Activated B cell treated with CpG ODN at 0.5 μM for 24 hours (primary cell): ENCODE data around the gene CDK17. TPM values are rescaled to one million over a fixed set of nuclear protein-coding genes. Genes with fewer than 3 reads are reported as not detected.
A peak's percentile ranks its signal among the peaks of the same experiment; 100 is the strongest.
"Not testable (repeated sequence)": the region's sequence is repeated elsewhere in the genome, so short reads cannot be mapped to it uniquely, and the experiment has no call there.

Experiments
- ATAC-seq: fragments of 200-7000 bp; cut with Tn5 transposase; one replicate; pipeline ENCODE4 v1.10.0; 2021; ENCODE audit warnings: low read depth, mild to moderate bottlenecking, moderate library complexity
- CTCF ChIA-PET: fragments of 350-600 bp; sonication (Branson Sonifier 250); formaldehyde crosslinking; loops from one replicate; lab custom pipeline; 2021; ENCODE audit warnings: antibody characterized with exemption; lab: Charles Lee
- POLR2A ChIA-PET: fragments of 350-600 bp; sonication (Branson Sonifier 250); formaldehyde crosslinking; loops from one replicate; lab custom pipeline; 2021; ENCODE audit warnings: antibody characterized with exemption; lab: Charles Lee
- DNase-seq: peaks from one replicate; pipeline ENCODE4 v3.0.0; 2022
- H3K27ac Mint-ChIP-seq: one replicate; pipeline ENCODE4 v1.8.0; 2020; ENCODE audit warnings: mixed read lengths
- H3K27me3 Mint-ChIP-seq: one replicate; pipeline ENCODE4 v1.8.0; 2021; ENCODE audit warnings: mixed read lengths
- H3K36me3 Mint-ChIP-seq: one replicate; pipeline ENCODE4 v1.8.0; 2021; ENCODE audit warnings: low read depth, mixed read lengths
- H3K4me1 Mint-ChIP-seq: one replicate; pipeline ENCODE4 v1.8.0; 2021; ENCODE audit warnings: mixed read lengths
- H3K4me3 Mint-ChIP-seq: one replicate; pipeline ENCODE4 v1.8.0; 2020; ENCODE audit warnings: mild to moderate bottlenecking, mixed read lengths
- H3K9me3 Mint-ChIP-seq: one replicate; pipeline ENCODE4 v1.8.0; 2020; ENCODE audit warnings: mixed read lengths
- intact Hi-C: fragments of 100-400 bp; cut with micrococcal nuclease; formaldehyde crosslinking; loops from one replicate; pipeline ENCODE4 v1.15.1; 2024
- total RNA-seq: library from RNA; stranded (reverse); gene quantifications from 2 replicates; pipeline ENCODE4 v1.2.3, GENCODE V29; 2022
- TF ChIP-seq, protein P1 (sequence below): fragments of 200-600 bp; IDR thresholded peaks from one replicate; pipeline ENCODE4 v1.8.0; 2022; ENCODE audit warnings: antibody characterized with exemption, mild to moderate bottlenecking

CDK17 gene
- total RNA-seq, 1 donor from 2014 or later: 57.3 TPM

DNA sequence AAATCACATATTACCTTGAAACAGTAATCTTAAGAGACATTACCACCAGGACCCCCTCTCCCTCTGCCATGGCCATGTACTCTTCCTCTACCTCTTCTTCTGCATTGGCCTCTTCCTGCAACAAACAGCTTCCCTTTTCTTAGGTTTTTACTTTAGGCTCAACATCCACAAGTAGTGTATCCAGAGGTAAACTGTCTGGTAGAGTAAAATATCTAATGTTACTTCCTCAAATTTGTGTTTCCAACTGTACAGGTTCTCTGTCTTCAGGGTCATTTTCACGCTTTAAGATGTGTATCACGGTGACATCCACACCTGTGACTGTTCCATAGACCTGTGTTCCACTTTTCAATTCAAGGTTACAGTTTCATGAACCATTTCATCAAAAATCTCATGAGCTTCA is 13.4 kb downstream of the CDK17 start:
- Mint-ChIP-seq H3K9me3 (no peaks in the 10 kb centered on the region), H3K27me3 (no peaks in the 10 kb centered on the region), H3K4me3 (no peak overlapping the region), H3K27ac (peak overlapping the region; percentile 38), H3K4me1 (peaks cover 63% of the 10 kb centered on the region), H3K36me3 (peaks cover 16% of the 10 kb centered on the region)
- intact Hi-C loops: no loop called here
- DNase-seq (no peak), ATAC-seq (no peak)
- ChIA-PET POLR2A (interaction anchor here (1.9 kb wide), 1 partner anchor 13 kb away, joined by 5 read pairs; the partner anchor contains the start of gene CDK17), CTCF (no interaction called here)
- TF ChIP-seq, protein P1, sequence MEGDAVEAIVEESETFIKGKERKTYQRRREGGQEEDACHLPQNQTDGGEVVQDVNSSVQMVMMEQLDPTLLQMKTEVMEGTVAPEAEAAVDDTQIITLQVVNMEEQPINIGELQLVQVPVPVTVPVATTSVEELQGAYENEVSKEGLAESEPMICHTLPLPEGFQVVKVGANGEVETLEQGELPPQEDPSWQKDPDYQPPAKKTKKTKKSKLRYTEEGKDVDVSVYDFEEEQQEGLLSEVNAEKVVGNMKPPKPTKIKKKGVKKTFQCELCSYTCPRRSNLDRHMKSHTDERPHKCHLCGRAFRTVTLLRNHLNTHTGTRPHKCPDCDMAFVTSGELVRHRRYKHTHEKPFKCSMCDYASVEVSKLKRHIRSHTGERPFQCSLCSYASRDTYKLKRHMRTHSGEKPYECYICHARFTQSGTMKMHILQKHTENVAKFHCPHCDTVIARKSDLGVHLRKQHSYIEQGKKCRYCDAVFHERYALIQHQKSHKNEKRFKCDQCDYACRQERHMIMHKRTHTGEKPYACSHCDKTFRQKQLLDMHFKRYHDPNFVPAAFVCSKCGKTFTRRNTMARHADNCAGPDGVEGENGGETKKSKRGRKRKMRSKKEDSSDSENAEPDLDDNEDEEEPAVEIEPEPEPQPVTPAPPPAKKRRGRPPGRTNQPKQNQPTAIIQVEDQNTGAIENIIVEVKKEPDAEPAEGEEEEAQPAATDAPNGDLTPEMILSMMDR: no peak

DNA sequence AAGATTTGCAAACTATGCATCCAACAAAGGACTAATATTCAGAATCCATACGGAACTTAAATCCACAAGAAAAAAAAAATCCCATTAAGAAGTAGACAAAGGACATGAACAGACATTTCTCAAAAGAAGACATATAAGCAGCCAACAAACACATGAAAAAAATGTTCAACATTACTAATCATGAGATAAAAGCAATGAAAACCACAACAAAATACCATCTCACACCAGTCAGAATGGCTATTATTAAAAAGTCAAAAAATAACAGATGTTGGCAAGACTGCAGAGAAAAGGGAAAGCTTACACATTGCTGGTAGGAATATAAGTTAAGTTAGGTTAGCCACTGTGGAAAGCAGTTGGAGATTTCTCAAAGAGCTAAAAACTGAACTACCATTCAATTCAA is 16.2 kb downstream of the CDK17 start:
- H3K27ac Mint-ChIP-seq: no peak overlapping the region
- peaks cover 62% of the 10 kb centered on the region for H3K4me1 Mint-ChIP-seq
- no peak for DNase-seq
- TF ChIP-seq, protein P1: no peak
- no peaks in the 10 kb centered on the region for H3K27me3 Mint-ChIP-seq
- no peak for ATAC-seq
- H3K9me3 Mint-ChIP-seq: no peaks in the 10 kb centered on the region
- ChIA-PET POLR2A (interaction anchor here (1.0 kb wide), 1 partner anchor 15 kb away, joined by 3 read pairs; no protein-coding TSS in a partner anchor), CTCF (no interaction called here)
- intact Hi-C loops: no loop called here
- peaks cover 12% of the 10 kb centered on the region for H3K36me3 Mint-ChIP-seq
- H3K4me3 Mint-ChIP-seq: no peak overlapping the region

DNA sequence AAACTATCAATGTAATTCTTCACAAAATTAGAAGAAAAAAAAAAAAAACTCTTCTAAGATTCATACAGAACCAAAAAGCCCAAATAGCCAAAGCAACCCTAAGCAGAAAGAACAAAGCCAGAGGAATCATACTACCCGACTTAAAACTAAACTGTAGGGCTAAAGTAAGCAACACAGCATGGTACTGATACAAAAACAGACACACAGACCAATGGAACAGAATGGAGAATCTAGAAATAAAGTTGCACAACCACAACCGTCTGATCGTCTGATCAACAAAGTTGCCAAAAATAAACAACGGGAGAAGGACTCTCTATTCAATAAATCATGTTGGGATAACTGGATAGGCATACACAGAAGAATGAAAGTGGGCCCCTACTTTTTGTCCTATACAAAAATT is 16.9 kb downstream of the CDK17 start:
- H3K9me3 Mint-ChIP-seq: peaks cover 2% of the 10 kb centered on the region
- peaks cover 60% of the 10 kb centered on the region for H3K4me1 Mint-ChIP-seq
- DNase-seq: no peak
- intact Hi-C loops: no loop called here
- ChIA-PET CTCF (no interaction called here), POLR2A (no interaction called here)
- no peak overlapping the region for H3K27ac Mint-ChIP-seq
- no peak overlapping the region for H3K4me3 Mint-ChIP-seq
- H3K36me3 Mint-ChIP-seq: peaks cover 12% of the 10 kb centered on the region
- TF ChIP-seq, protein P1: no peak
- no peak for ATAC-seq
- no peaks in the 10 kb centered on the region for H3K27me3 Mint-ChIP-seq

DNA sequence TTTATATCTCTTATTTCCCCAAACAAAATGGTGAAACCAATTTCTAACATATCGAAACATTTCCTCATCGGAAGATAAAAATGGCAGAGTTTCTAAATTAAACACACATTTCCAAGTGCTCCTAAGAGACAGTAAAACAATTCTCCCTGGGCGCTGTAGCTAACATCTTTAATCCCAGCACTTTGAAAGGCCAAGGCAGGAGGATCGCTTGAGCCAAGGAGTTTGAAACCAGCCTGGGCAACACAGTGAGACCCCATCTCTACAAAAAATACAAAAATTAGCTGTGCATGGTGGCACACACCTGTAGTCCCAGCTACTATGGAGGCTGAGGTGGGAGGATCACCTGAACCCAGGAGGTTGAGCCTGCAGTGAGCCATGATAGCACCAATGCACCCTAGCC is 20.5 kb downstream of the CDK17 start:
- H3K9me3 Mint-ChIP-seq, H3K27ac Mint-ChIP-seq, ATAC-seq, H3K4me3 Mint-ChIP-seq, H3K27me3 Mint-ChIP-seq, DNase-seq, H3K36me3 Mint-ChIP-seq, CTCF ChIA-PET: not testable (repeated sequence)
- peaks cover 63% of the 10 kb centered on the region for H3K4me1 Mint-ChIP-seq
- POLR2A ChIA-PET: interaction anchor here (0.6 to 1.0 kb wide), 5 partner anchors 9 to 190 kb away, joined by 3 to 6 read pairs (median 3); no protein-coding TSS in a partner anchor
- intact Hi-C loops: loop anchor here (2.0 kb wide), 1 partner anchor 15 kb away; no protein-coding TSS in a partner anchor

DNA sequence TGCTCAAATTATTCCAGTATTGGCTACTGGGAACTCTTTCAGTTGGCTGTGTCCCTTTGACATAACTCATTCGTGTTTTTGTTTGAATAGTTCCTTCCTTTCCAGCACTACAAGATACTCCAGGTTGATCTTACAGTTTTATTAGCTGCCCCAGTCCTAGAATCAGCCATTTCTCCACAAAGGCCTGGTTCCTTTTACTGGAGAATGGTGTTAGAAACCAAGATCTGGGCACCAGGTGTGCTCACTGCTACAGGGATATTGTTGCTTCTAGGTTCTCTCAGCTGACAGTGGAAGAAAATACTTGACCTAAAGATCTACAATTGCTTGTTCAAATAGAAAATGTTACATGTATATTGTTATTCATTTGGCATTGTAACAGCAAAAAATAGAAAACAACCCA is 21.9 kb downstream of the CDK17 start:
- intact Hi-C loops: loop anchor here (2.0 kb wide), 1 partner anchor 14 kb away; no protein-coding TSS in a partner anchor
- H3K36me3 Mint-ChIP-seq: no peaks in the 10 kb centered on the region
- POLR2A ChIA-PET: interaction anchor here (0.6 to 0.8 kb wide), 2 partner anchors 22 to 24 kb away, joined by 3 to 5 read pairs; partner anchors contain the start of gene CDK17
- no peak for DNase-seq
- TF ChIP-seq, protein P1: no peak
- peaks cover 4% of the 10 kb centered on the region for H3K9me3 Mint-ChIP-seq
- H3K27me3 Mint-ChIP-seq: no peaks in the 10 kb centered on the region
- CTCF ChIA-PET: no interaction called here
- no peak overlapping the region for H3K27ac Mint-ChIP-seq
- ATAC-seq: no peak
- H3K4me1 Mint-ChIP-seq: peaks cover 63% of the 10 kb centered on the region
- no peak overlapping the region for H3K4me3 Mint-ChIP-seq
